WERI-Rb-1 (cell line): ENCODE results near the gene SPOUT1.

Experiments
- DNase-seq: peaks from one replicate; pipeline ENCODE4 v3.0.0-alpha.2; 2020
- H3K27ac ChIP-seq: fragments of 250-450 bp; sonication (Bioruptor Pico); 2 replicates; pipeline ENCODE4 v1.5.1; 2020; ENCODE audit warnings: mild to moderate bottlenecking, moderate library complexity
- H3K27me3 ChIP-seq: fragments of 250-450 bp; sonication (Bioruptor Pico); 2 replicates; pipeline ENCODE4 v1.5.1; 2021; ENCODE audit warnings: mild to moderate bottlenecking, low read depth, moderate library complexity; ENCODE audit not compliant: insufficient read depth, severe bottlenecking
- H3K36me3 ChIP-seq: fragments of 250-450 bp; sonication (Bioruptor Pico); 2 replicates; pipeline ENCODE4 v1.5.1; 2020; ENCODE audit warnings: mild to moderate bottlenecking, moderate library complexity
- H3K4me3 ChIP-seq: 2 replicates; pipeline ENCODE4 v1.5.1; 2011; ENCODE audit warnings: low read depth, mild to moderate bottlenecking, control low read depth, low read length
- H3K9me3 ChIP-seq: fragments of 250-450 bp; sonication (Bioruptor Pico); 2 replicates; pipeline ENCODE4 v1.5.1; 2021; ENCODE audit warnings: mild to moderate bottlenecking, moderate library complexity; ENCODE audit not compliant: severe bottlenecking
- TF ChIP-seq, protein P1 (sequence below): IDR thresholded peaks from 2 replicates; pipeline ENCODE4 v1.5.1; 2011; ENCODE audit warnings: low read depth, mild to moderate bottlenecking, control low read depth, inconsistent platforms, low read length

Gene SPOUT1

GRCh38 chr9:128818099-128818838 is 11.3 kb downstream of the SPOUT1 start, which contains the start of gene ENDOG:
TSS of gene ENDOG (plus strand) at chr9:128818500. CDS start at chr9:128818685, 185 bp downstream.
- Histone ChIP-seq H3K4me3 (peak within 1 kb of the TSS; percentile 72), H3K27ac (peak within 1 kb of the TSS; percentile 82), H3K36me3 (peaks cover 31% of the 10 kb centered on the region), H3K27me3 (no peaks in the 10 kb centered on the region), H3K9me3 (no peaks in the 10 kb centered on the region)
- TF ChIP-seq, protein P1, sequence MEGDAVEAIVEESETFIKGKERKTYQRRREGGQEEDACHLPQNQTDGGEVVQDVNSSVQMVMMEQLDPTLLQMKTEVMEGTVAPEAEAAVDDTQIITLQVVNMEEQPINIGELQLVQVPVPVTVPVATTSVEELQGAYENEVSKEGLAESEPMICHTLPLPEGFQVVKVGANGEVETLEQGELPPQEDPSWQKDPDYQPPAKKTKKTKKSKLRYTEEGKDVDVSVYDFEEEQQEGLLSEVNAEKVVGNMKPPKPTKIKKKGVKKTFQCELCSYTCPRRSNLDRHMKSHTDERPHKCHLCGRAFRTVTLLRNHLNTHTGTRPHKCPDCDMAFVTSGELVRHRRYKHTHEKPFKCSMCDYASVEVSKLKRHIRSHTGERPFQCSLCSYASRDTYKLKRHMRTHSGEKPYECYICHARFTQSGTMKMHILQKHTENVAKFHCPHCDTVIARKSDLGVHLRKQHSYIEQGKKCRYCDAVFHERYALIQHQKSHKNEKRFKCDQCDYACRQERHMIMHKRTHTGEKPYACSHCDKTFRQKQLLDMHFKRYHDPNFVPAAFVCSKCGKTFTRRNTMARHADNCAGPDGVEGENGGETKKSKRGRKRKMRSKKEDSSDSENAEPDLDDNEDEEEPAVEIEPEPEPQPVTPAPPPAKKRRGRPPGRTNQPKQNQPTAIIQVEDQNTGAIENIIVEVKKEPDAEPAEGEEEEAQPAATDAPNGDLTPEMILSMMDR = peak; percentile 99
- DNase-seq = peak; percentile 99

DNA sequence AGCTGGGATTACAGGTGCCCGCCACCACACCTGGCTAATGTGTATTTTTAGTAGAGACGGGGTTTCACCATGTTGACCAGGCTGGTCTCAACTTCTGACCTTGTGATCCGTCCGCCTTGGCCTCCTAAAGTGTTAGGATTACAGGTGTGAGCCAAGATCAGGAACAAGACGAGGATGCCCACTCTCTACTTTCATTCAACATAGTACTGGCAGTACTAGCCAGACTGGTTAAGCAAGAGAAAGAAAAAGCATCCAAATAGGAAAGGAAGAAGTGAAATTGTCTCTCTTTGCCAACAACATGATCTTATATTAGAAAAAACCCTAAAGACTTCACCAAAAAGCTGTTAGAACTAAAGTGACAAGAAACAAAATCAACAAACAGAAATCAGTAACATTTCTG is 18.7 kb downstream of the SPOUT1 start:
- no peak for DNase-seq
- H3K36me3 ChIP-seq = peaks cover 33% of the 10 kb centered on the region
- H3K27ac ChIP-seq = no peak overlapping the region

DNA sequence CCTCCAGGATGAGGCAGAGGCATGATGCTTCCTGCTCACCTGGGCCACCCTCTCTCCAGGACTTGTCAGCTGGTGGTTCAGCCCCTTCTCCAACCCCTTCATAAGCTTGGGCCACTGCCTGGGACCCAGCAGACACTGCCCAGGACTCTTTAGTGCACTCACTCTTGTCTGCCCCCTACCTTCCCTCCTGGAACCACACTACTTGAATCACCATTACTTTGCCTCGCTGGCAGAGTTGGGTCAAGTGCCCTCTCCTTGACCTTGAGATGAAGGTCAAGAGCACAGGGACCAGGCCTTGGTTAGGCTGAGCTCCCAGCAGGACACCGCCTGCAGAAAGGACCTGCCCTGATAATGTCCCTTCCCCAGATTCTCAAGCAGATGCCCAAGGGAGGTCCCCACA is 19.8 kb downstream of the SPOUT1 start:
- H3K36me3 ChIP-seq = peaks cover 43% of the 10 kb centered on the region
- TF ChIP-seq, protein P1 = peak; percentile 56

More for the DNA sequence above, 18.7 kb downstream of the SPOUT1 start:
- Histone ChIP-seq H3K9me3 (no peaks in the 10 kb centered on the region), H3K4me3 (no peak overlapping the region), H3K27me3 (no peaks in the 10 kb centered on the region)
- TF ChIP-seq, protein P1 = no peak

DNA sequence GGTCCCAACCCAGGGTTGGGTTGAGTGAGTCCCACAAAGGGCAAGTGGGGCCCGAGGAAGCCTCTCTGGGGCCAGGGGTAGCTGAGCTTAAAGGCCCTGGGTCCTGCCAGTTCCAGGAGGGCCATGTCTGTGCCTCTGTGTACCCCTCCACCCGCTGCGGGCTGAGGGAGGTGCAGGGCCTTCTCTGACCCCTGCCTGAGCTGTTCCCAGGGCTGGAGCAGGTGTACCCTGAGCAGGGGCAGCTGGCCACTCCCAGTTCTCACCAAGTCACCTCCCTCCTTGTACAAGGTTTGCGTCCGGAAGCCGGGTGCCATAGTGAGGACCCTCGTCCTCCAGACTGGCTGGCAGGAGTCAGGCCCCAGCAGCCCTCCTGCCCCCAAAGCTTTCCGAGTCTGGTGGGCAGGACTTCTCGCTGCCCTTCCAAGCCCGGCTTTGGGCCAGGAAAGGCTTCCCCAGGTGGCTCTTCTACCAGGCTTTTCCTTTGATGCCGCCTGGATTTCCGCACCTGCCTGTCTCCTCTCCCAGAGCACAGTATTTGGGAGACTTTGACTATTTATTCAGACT is 20.5 kb downstream of the SPOUT1 start:
- no peaks in the 10 kb centered on the region for H3K27me3 ChIP-seq
- peaks cover 48% of the 10 kb centered on the region for H3K36me3 ChIP-seq
- TF ChIP-seq, protein P1 = no peak
- no peak overlapping the region for H3K27ac ChIP-seq
- no peak for DNase-seq
- no peaks in the 10 kb centered on the region for H3K9me3 ChIP-seq
- H3K4me3 ChIP-seq = no peak overlapping the region

More for the DNA sequence above, 19.8 kb downstream of the SPOUT1 start:
- H3K4me3 ChIP-seq = no peak overlapping the region
- H3K27me3 ChIP-seq = no peaks in the 10 kb centered on the region
- no peak overlapping the region for H3K27ac ChIP-seq
- no peak for DNase-seq
- H3K9me3 ChIP-seq = no peaks in the 10 kb centered on the region

DNA sequence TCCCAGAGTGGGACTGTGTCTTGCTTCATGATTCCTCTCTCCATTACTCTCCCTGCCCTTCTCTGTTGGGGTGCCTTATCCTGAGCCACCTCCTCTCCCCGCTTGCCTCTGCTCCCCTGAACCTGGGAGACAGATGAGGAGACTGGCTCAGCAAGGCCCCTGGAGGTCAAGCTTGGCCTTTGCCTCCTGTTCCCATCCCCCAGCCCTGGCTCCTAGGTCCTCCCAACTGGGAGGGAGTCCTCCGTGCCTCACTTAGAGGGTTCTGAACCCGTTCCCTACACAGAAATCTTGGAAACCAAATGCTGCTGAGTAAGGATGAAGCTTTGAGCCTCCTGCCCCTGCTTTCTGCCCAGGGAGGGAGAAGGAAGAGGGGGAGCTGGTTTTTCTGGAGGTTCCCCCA is 21.1 kb downstream of the SPOUT1 start:
- Histone ChIP-seq H3K36me3 (peaks cover 53% of the 10 kb centered on the region), H3K9me3 (no peaks in the 10 kb centered on the region), H3K27me3 (no peaks in the 10 kb centered on the region), H3K4me3 (no peak overlapping the region), H3K27ac (no peak overlapping the region)
- no peak for DNase-seq
- TF ChIP-seq, protein P1 = no peak
